ENCODE results near the gene ARID1B. TPM values are rescaled to one million over a fixed set of nuclear protein-coding genes. Genes with fewer than 3 reads are reported as not detected.

Gene ARID1B
- total RNA-seq, 1 donor from 2014 or later: 62.1 TPM

DNA sequence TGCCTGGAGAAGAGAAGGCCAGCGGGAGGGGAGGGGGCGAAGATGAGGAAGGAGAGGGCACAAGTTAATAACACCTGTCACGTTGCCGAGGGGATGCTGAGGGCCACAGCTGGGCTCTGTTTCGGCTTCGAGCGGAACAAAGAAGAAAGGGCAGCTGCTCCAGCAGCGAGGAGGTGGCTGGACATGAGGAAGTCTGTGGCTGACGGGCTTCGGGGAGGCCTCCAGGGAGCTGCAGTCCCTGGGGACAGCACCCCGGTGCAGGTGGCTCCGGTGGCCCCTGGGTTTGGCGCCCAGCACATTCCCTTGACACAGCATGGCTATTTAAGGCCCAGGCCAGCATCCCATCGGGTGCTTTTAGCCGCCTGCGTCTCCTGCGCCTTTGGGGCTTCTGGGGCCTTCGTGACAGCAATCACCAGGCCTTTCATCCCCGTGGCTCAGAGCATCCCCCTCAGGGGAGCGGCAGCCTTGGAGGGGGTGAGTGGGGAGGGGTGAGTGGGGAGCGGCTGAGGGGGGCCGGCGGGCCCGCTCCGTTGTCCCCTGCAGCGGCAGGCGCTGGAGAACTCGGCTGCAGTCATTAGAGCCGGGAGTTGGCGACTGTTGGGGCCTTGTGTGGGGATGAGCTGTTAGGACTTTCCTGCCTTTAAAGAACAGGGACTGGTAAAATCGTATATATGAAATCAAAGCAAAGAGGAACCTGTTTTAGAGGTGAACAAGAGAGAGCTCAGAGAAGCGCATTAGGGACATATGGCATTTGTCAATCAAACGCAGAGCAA, 447.2 kb downstream of the ARID1B start:
- H3K4me3 ChIP-seq: no peak overlapping the region
- no peak overlapping the region for H2AFZ ChIP-seq (replicated peaks)

DNA sequence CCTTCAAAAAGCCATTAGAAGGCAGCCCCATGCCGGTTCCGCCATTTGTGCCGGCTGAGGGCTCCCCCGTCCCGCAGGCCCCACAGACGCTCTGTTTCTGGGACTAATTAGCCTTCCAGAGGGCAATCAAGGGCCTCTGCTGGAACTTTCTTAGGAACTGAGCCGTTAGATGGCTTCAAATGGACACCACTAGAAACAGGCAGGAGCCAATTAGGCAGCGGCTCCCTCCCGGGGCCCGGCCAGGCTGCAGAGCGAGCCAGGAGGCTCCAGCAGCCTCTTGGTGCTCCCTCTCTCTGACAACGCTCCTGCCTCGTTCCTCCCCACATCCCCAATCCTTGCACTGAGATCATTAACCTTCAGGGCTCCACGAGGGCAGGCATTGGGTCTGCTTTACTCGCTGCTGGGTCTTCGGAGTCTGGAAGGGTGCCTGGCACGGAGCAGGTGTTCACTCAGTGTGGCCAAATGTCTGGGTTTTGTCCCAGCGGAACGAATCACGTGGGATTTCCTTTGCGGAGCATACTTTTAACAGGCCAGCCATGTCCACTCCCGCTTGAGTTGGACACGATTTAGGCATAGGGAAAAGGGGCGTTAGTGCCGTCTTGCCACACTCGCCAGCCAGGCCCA, 447.9 kb downstream of the ARID1B start:
- no peak overlapping the region for H3K4me2 ChIP-seq
- Mint-ChIP-seq H3K36me3 (no peaks in the 10 kb centered on the region), H3K4me1 (peaks cover 50% of the 10 kb centered on the region), H3K27ac (no peak overlapping the region), H3K4me3 (no peak overlapping the region), H3K27me3 (ENCODE audit: insufficient read depth, low read depth) (peaks cover 11% of the 10 kb centered on the region), H3K9me3 (no peaks in the 10 kb centered on the region)
- H3K27me3 ChIP-seq: no peaks in the 10 kb centered on the region
- H3K4me3 ChIP-seq: no peak overlapping the region
- no peak overlapping the region for H2AFZ ChIP-seq (replicated peaks)
- no peaks in the 10 kb centered on the region for H3K9me3 ChIP-seq (ENCODE audit: low read depth)
- no peak overlapping the region for H3K27ac ChIP-seq
- H3F3A ChIP-seq (ENCODE audit: low read depth): peaks cover 5% of the 10 kb centered on the region
- no peaks in the 10 kb centered on the region for H3K79me2 ChIP-seq (ENCODE audit: low read depth)
- DNase-seq (ENCODE audit: low spot score): no peak
- TF ChIP-seq EZH2phosphoT487 (IDR thresholded peaks at IDR 0.05): no peak
- TF ChIP-seq, protein P1, sequence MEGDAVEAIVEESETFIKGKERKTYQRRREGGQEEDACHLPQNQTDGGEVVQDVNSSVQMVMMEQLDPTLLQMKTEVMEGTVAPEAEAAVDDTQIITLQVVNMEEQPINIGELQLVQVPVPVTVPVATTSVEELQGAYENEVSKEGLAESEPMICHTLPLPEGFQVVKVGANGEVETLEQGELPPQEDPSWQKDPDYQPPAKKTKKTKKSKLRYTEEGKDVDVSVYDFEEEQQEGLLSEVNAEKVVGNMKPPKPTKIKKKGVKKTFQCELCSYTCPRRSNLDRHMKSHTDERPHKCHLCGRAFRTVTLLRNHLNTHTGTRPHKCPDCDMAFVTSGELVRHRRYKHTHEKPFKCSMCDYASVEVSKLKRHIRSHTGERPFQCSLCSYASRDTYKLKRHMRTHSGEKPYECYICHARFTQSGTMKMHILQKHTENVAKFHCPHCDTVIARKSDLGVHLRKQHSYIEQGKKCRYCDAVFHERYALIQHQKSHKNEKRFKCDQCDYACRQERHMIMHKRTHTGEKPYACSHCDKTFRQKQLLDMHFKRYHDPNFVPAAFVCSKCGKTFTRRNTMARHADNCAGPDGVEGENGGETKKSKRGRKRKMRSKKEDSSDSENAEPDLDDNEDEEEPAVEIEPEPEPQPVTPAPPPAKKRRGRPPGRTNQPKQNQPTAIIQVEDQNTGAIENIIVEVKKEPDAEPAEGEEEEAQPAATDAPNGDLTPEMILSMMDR (IDR thresholded peaks at IDR 0.05): no peak
- no peak for TF ChIP-seq EZH2 (IDR thresholded peaks at IDR 0.05)
- H4K20me1 ChIP-seq (ENCODE audit: low read depth): no peaks in the 10 kb centered on the region
- no peak overlapping the region for H3K9ac ChIP-seq
- peaks cover 16% of the 10 kb centered on the region for H3K4me1 ChIP-seq
- no peaks in the 10 kb centered on the region for H3K36me3 ChIP-seq

More for the DNA sequence above, 447.2 kb downstream of the ARID1B start:
- Histone ChIP-seq H3F3A (ENCODE audit: low read depth) (peaks cover 5% of the 10 kb centered on the region), H3K4me1 (peaks cover 9% of the 10 kb centered on the region), H4K20me1 (ENCODE audit: low read depth) (no peaks in the 10 kb centered on the region), H3K27me3 (no peaks in the 10 kb centered on the region), H3K9ac (no peak overlapping the region), H3K79me2 (ENCODE audit: low read depth) (no peaks in the 10 kb centered on the region), H3K9me3 (ENCODE audit: low read depth) (no peaks in the 10 kb centered on the region), H3K4me2 (no peak overlapping the region), H3K36me3 (no peaks in the 10 kb centered on the region), H3K27ac (no peak overlapping the region)
- Mint-ChIP-seq H3K4me3 (no peak overlapping the region), H3K27me3 (ENCODE audit: insufficient read depth, low read depth) (peaks cover 9% of the 10 kb centered on the region), H3K9me3 (no peaks in the 10 kb centered on the region), H3K36me3 (no peaks in the 10 kb centered on the region), H3K27ac (peak overlapping the region; percentile 62), H3K4me1 (peaks cover 47% of the 10 kb centered on the region)
- TF ChIP-seq EZH2 (IDR thresholded peaks at IDR 0.05) (no peak), EZH2phosphoT487 (IDR thresholded peaks at IDR 0.05) (no peak)
- TF ChIP-seq, protein P1 (IDR thresholded peaks at IDR 0.05): no peak
- no peak for DNase-seq (ENCODE audit: low spot score)

DNA sequence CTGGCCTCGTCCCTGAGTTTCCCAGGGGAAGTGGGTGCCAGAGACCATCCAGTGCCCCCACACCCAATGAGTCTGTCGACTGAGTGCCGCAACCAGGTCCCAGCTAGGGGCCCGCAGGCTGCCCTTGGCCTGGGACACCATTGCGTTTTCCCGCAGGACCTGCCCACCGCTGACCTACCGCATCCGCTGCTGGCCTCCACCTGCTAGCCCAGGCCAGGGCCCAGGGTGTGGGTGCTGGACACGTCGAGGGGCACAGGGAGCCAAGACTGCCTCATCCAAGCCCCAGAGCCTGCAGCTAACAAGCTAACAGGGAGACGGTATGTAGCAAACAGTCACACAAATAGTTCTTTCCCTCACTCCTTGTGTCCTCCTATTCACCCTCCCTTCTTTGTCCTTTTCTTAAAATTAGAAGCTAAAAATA, 448.4 kb downstream of the ARID1B start:
- Histone ChIP-seq H3K9me3 (ENCODE audit: low read depth) (no peaks in the 10 kb centered on the region), H3K36me3 (no peaks in the 10 kb centered on the region), H3K79me2 (ENCODE audit: low read depth) (no peaks in the 10 kb centered on the region), H3K9ac (no peak overlapping the region), H3K4me2 (no peak overlapping the region), H4K20me1 (ENCODE audit: low read depth) (no peaks in the 10 kb centered on the region), H3K4me3 (no peak overlapping the region), H3K4me1 (peaks cover 16% of the 10 kb centered on the region), H3K27me3 (no peaks in the 10 kb centered on the region), H3K27ac (no peak overlapping the region), H2AFZ (replicated peaks) (no peak overlapping the region), H3F3A (ENCODE audit: low read depth) (peaks cover 5% of the 10 kb centered on the region)
- no peaks in the 10 kb centered on the region for H3K36me3 Mint-ChIP-seq
- peaks cover 50% of the 10 kb centered on the region for H3K4me1 Mint-ChIP-seq
- peaks cover 11% of the 10 kb centered on the region for H3K27me3 Mint-ChIP-seq (ENCODE audit: insufficient read depth, low read depth)
- DNase-seq (ENCODE audit: low spot score): no peak
- H3K4me3 Mint-ChIP-seq: no peak overlapping the region
- peak overlapping the region; percentile 65 for H3K27ac Mint-ChIP-seq
- TF ChIP-seq EZH2 (IDR thresholded peaks at IDR 0.05) (no peak), EZH2phosphoT487 (IDR thresholded peaks at IDR 0.05) (no peak)
- TF ChIP-seq, protein P1 (IDR thresholded peaks at IDR 0.05): no peak
- no peaks in the 10 kb centered on the region for H3K9me3 Mint-ChIP-seq

All from neural progenitor cell (in vitro differentiated cells).